NB4 (cell line): ENCODE data around the gene RXRA.

Experiments
- DNase-seq: peaks from one replicate; pipeline ENCODE4 v3.0.0; 2010; ENCODE audit warnings: low read depth
- H3K4me3 ChIP-seq: one replicate; pipeline ENCODE4 v1.5.1; 2011; ENCODE audit warnings: mild to moderate bottlenecking, low read depth, low read length, moderate library complexity
- MYC ChIP-seq: IDR thresholded peaks from 2 replicates; pipeline ENCODE4 v1.6.1; 2011; ENCODE audit warnings: low read depth, low read length
- POLR2A ChIP-seq: IDR thresholded peaks from 2 replicates; pipeline ENCODE4 v1.6.1; 2011; ENCODE audit warnings: mild to moderate bottlenecking; ENCODE audit not compliant: insufficient read length; ENCODE audit errors: extremely low read depth
- TF ChIP-seq, protein P1 (sequence below): IDR thresholded peaks from 2 replicates; pipeline ENCODE4 v1.6.1; 2011; ENCODE audit warnings: low read depth, low read length
- TF ChIP-seq, protein P2 (sequence below): IDR thresholded peaks from one replicate; pipeline ENCODE4 v1.5.1; 2012; ENCODE audit warnings: low read depth, low read length

RXRA gene

DNA sequence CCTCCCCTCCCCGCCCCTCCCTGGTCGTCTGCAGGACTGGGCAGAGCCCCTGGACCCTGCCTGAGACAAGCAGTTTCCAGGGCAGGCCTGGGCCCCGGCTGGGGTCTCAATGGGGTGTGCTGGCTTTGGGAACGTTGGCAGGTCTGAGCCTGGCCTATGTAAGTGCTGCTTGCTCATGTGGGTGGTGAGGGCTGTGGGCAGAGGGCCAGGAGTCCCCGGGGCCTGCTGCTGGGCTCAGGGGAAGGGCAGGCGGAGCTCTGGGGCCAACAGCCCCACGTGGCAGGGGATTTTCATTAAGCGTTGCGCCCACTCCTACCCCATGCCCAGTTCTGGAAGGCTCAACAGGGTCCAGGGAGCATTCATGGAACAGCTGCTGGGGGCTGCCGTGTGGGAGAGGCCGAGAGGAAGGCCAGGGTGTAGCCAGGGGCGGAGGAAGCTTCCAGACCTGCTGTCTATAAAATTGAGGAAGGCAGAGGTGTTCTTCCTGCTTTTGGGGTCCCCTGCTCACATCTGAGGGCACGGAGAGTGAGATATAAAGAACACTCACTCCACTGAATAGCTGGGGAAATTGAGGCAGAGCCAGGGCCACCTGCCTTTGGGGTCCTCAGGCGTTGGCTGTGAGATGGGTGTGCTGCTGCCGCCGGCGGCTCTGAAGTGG, 32.5 kb downstream of the RXRA start:
- no peak overlapping the region for H3K4me3 ChIP-seq
- TF ChIP-seq, protein P1, sequence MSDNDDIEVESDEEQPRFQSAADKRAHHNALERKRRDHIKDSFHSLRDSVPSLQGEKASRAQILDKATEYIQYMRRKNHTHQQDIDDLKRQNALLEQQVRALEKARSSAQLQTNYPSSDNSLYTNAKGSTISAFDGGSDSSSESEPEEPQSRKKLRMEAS: peak; percentile 30
- TF ChIP-seq, protein P2, sequence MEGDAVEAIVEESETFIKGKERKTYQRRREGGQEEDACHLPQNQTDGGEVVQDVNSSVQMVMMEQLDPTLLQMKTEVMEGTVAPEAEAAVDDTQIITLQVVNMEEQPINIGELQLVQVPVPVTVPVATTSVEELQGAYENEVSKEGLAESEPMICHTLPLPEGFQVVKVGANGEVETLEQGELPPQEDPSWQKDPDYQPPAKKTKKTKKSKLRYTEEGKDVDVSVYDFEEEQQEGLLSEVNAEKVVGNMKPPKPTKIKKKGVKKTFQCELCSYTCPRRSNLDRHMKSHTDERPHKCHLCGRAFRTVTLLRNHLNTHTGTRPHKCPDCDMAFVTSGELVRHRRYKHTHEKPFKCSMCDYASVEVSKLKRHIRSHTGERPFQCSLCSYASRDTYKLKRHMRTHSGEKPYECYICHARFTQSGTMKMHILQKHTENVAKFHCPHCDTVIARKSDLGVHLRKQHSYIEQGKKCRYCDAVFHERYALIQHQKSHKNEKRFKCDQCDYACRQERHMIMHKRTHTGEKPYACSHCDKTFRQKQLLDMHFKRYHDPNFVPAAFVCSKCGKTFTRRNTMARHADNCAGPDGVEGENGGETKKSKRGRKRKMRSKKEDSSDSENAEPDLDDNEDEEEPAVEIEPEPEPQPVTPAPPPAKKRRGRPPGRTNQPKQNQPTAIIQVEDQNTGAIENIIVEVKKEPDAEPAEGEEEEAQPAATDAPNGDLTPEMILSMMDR: no peak
- TF ChIP-seq POLR2A: no peak
- DNase-seq: peak; percentile 63

DNA sequence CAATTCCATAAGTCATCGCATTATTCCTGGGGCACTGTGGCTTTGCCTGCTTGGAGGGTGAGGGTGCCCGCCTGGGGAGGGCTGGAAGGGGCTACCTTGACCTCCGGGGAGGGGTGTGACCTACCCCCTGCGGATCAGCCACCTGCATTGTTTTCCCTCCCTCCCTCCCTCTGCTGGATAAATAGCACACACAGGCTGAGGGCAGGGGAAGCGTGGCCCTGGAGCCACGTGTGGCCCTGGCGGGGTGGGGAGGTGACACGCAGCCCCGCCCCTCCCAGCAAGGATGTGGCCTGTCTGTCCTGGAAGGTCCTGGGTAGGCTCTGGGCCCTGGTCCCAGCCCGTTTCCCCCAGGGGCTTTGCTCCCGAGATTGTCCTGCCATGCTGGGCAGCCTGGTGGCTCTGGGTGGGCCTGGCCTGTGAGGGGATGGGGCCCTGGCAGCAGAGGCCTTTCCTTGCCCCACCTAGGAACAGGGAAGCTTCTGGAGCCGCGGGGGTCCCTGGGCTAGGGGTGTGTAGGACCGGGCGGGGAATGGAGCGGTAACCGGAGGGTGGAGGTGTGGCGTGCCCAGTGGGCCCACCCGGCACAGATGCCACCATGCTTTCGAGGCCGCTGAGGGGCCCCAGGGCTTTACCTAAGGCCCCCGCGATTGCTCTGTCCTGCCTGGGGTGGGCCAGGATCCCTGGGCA, 33.4 kb downstream of the RXRA start:
- DNase-seq: no peak
- no peak overlapping the region for H3K4me3 ChIP-seq
- no peak for TF ChIP-seq MYC
- TF ChIP-seq, protein P2: no peak
- no peak for TF ChIP-seq POLR2A
- TF ChIP-seq, protein P1: no peak

DNA sequence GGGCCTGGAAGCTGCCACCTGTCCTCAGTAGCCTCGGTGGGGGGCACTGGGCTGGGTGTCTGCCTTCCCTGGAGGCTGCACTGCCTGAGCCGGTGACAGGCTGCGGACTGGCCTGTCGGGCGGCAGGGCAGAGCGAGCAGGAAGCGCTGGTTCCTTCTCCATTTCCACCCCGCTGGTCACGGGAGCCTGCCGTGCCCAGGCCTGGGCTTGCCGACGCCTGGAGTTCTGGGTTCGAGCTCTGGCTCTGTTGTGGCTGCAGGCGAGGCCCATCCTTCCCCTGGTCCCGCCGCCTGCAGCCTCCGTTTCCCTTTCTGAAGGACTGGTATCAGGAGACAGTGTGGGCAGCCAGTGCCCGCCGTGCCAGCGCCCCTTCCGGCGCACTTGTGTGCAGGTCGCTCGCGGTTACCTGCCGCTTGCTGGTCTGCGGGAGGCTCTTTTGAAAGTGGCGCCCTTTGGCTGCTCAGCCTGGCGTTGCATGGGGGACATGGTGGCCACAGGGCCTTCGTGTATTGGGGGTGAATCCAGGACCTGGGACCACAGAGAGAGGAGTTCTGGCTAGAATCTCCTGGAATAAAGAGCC, 34.0 kb downstream of the RXRA start:
- no peak for TF ChIP-seq MYC
- TF ChIP-seq, protein P2: no peak
- DNase-seq: no peak
- no peak overlapping the region for H3K4me3 ChIP-seq

DNA sequence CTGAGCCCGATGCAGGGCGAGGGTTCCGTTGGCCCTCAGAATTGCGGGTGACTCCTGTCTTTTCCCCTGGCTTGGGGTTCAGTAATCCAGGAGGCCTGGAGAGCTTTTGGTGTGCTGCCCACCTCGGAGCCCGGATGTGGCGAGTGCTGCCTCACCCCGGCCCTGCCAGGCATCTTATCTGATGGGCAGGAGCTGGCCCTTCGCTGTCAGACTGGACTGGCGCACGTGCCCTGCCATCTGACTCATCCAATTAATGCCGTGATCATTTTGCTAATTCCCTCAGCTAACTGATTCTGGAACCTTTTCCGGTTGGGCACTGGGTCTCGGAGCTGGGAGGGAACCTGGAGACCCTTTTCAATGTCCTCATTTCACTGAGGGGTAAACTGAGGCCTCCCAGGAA, 34.6 kb downstream of the RXRA start:
- TF ChIP-seq, protein P2: no peak
- no peak for DNase-seq

DNA sequence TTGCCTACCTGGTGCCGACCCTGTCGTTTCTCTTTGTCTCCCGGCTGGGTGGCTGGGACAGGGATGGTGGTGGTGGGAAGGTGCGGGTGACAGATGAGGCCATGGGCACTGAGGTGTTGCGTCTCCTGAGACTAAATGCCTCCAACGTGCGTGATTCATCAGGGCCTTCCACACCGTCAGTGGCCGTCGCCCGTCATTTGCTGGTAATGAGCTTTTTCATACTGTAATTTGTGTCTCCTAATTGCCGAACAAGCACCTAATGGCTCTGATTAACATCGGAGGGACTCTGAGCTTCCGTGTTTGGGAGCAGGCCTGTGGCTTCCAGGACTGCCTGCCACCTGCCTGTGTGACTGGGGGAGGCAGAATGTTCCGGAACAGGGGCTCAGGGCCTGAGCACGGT, 35.2 kb downstream of the RXRA start:
- DNase-seq: no peak

More for the DNA sequence above, 34.6 kb downstream of the RXRA start:
- no peak overlapping the region for H3K4me3 ChIP-seq

More for the DNA sequence above, 35.2 kb downstream of the RXRA start:
- no peak overlapping the region for H3K4me3 ChIP-seq
- TF ChIP-seq, protein P2: no peak
- TF ChIP-seq, protein P1: no peak
- TF ChIP-seq MYC (no peak), POLR2A (no peak)
